C4-2B (cell line): Measurements from ENCODE around the gene OXLD1.

ENCODE experiments used
- H3K27ac ChIP-seq: fragments of 450-650 bp; 2 replicates; pipeline ENCODE4 v1.5.1; 2017
- CTCF ChIP-seq: fragments of 450-650 bp; conservative IDR thresholded peaks from 2 replicates; pipeline ENCODE4 v1.5.1; 2017; ENCODE audit warnings: mild to moderate bottlenecking
- ZFX ChIP-seq: fragments of 450-650 bp; IDR thresholded peaks from 2 replicates; pipeline ENCODE4 v1.6.1; 2017

The OXLD1 gene

GRCh38 chr17:81666342-81667191 lies at the start of gene OXLD1, which contains the start of gene CCDC137:
Gene OXLD1, minus strand, starts transcription at chr17:81666605. Its CDS starts 28 bp downstream, at chr17:81666577.
Gene CCDC137, plus strand, starts transcription at chr17:81666737. Its CDS starts 30 bp downstream, at chr17:81666767.
- no peak for TF ChIP-seq CTCF
- 0 out of 2 replicates have a peak, but pooled peaks have one; percentile 46 for TF ChIP-seq ZFX

GRCh38 chr17:81715107-81715871 lies 48.9 kb upstream of the OXLD1 start:
- TF ChIP-seq CTCF (no peak), ZFX (no peak)
- H3K27ac ChIP-seq, result peak overlapping the region; percentile 98

More at GRCh38 chr17:81666342-81667191, at the start of gene OXLD1, which contains the start of gene CCDC137:
- peak within 1 kb of the TSS; percentile 98 for H3K27ac ChIP-seq

GRCh38 chr17:81714412-81715106 lies 48.2 kb upstream of the OXLD1 start:
- TF ChIP-seq CTCF, result no peak
- no peak for TF ChIP-seq ZFX
- peak overlapping the region; percentile 98 for H3K27ac ChIP-seq

- TF ChIP-seq ZFX (no peak), CTCF (no peak)
- peak overlapping the region; percentile 98 for H3K27ac ChIP-seq
Observed at GRCh38 chr17:81713556-81714411, 47.4 kb upstream of the OXLD1 start.

- TF ChIP-seq ZFX (no peak), CTCF (no peak)
- H3K27ac ChIP-seq, result peak overlapping the region; percentile 98
Observed at GRCh38 chr17:81713004-81713555, 46.7 kb upstream of the OXLD1 start.

- H3K27ac ChIP-seq, result peak overlapping the region; percentile 98
- TF ChIP-seq ZFX (peak; percentile 82), CTCF (no peak; the same call in 1 of the 2 replicates)
Observed at GRCh38 chr17:81712468-81713003, 46.1 kb upstream of the OXLD1 start.
